Heart left ventricle (tissue), 13 donors: ENCODE data around the gene SFT2D2.

Experiments used
- CTCF ChIP-seq, 12 donors: fragments of 200-600 bp; sonication (generic) in 4 of 12; IDR thresholded peaks; one replicate each; pipeline versions ENCODE4 v1.5.0 to v1.8.0; 2018 to 2022; ENCODE audit warnings: antibody characterized with exemption in 12 of 12, mild to moderate bottlenecking in 5 of 12
- POLR2A ChIP-seq, 2 donors: fragments of 450-650 bp; IDR thresholded peaks; one replicate each; pipeline ENCODE4 v1.6.1; 2017; ENCODE audit warnings: antibody characterized with exemption in 2 of 2, mild to moderate bottlenecking in 2 of 2, moderate library complexity in 2 of 2
- donor health status: ischemic (EF 13 %, LVEDD 7.1; RV severe dilation, severe dysfunction).
- donor health status: DM: no; HTN: yes; CAD: no.
- donor health status: DM: no; HTN: no; CAD: no.
- donor health status: ischemic (EF 25% LVEDD 6.9; RV normal size, moderate dysfunction).
- donor health status: ischemic (EF 25% LVEDD 5.7; RV mildly dilated, moderate dysfunction).
- donor health status: ischemic (EF 35%, LVEDD 5.7; RV mildly dilated, moderate dysfunction).
- donor health status: nonischemic (EF 11% LVEDD 7.7; RV severe dilation, severe dysfunction).
- donor health status: DM: yes; HTN: yes; CAD: no.
- donor health status: PGD.
- donor health status: ischemic (EF 29% LVEDD 5.4; RV normal size, mild dysfunction).
- donor health status: nonischemic (EF 23%, LVEDD 6.1; RV moderate dilation, normal function).

- no peak for TF ChIP-seq CTCF (IDR thresholded peaks at IDR 0.05)
- no peak for TF ChIP-seq POLR2A (IDR thresholded peaks at IDR 0.05)
Observed at GRCh38 chr1:168230709-168231108, 4.9 kb downstream of the SFT2D2 start.
